GM18508 (cell line): ENCODE measurements around the gene ARAP1.

ENCODE experiments used
- ATAC-seq: cut with Tn5 transposase; IDR thresholded peaks from one replicate; pipeline ENCODE4 v1.9.1; 2021; ENCODE audit warnings: moderate number of reproducible peaks; ENCODE audit not compliant: insufficient read depth, unreplicated experiment

The ARAP1 gene

GRCh38 chr11:72709478-72710238, 42.5 kb downstream of the ARAP1 start:
- ATAC-seq, result no peak

GRCh38 chr11:72707032-72707431, 45.2 kb downstream of the ARAP1 start:
- no peak for ATAC-seq

GRCh38 chr11:72706579-72706978, 45.6 kb downstream of the ARAP1 start:
- no peak for ATAC-seq

- ATAC-seq, result no peak
These were observed 46.5 kb downstream of the ARAP1 start for GRCh38 chr11:72705442-72706365.

- ATAC-seq, result no peak
These were observed 47.4 kb downstream of the ARAP1 start for GRCh38 chr11:72704783-72705265.

GRCh38 chr11:72704028-72704782, 48.0 kb downstream of the ARAP1 start:
- no peak for ATAC-seq

GRCh38 chr11:72703267-72704008, 48.8 kb downstream of the ARAP1 start:
- ATAC-seq, result no peak

GRCh38 chr11:72702577-72703241, 49.5 kb downstream of the ARAP1 start:
- ATAC-seq, result no peak

GRCh38 chr11:72702096-72702495, 50.1 kb downstream of the ARAP1 start:
- ATAC-seq, result no peak

- ATAC-seq, result no peak
These were observed 50.7 kb downstream of the ARAP1 start for GRCh38 chr11:72701466-72701865.

GRCh38 chr11:72700146-72700545, 52.1 kb downstream of the ARAP1 start:
- ATAC-seq, result no peak

GRCh38 chr11:72697814-72698213, 54.4 kb downstream of the ARAP1 start:
- ATAC-seq, result no peak

- no peak for ATAC-seq
These were observed 55.1 kb downstream of the ARAP1 start for GRCh38 chr11:72696866-72697700.

- no peak for ATAC-seq
These were observed 56.9 kb downstream of the ARAP1 start for GRCh38 chr11:72695354-72695753.

- no peak for ATAC-seq
These were observed 58.8 kb downstream of the ARAP1 start for GRCh38 chr11:72693271-72693968.

- ATAC-seq, result no peak
These were observed 59.5 kb downstream of the ARAP1 start for GRCh38 chr11:72692498-72693237.

GRCh38 chr11:72690166-72690565, 62.0 kb downstream of the ARAP1 start:
- ATAC-seq, result no peak
